SK-N-SH (cell line): ENCODE data around the gene GALNT14.

Experiments used
- CTCF ChIP-seq: fragments of 200-600 bp; sonication (generic); IDR thresholded peaks from 2 replicates; pipeline ENCODE4 v1.6.1; 2017; ENCODE audit warnings: antibody characterized with exemption, mild to moderate bottlenecking, moderate library complexity
- EZH2phosphoT487 ChIP-seq: fragments of 200-600 bp; sonication (generic); IDR thresholded peaks from 2 replicates; pipeline ENCODE4 v1.6.1; 2017; ENCODE audit warnings: low read depth, mixed run types, mild to moderate bottlenecking, antibody characterized with exemption, moderate library complexity, borderline replicate concordance
- MAX ChIP-seq: IDR thresholded peaks from 2 replicates; pipeline ENCODE4 v1.4.0; 2012; ENCODE audit warnings: low read depth
- MEF2A ChIP-seq: IDR thresholded peaks from 2 replicates; pipeline ENCODE4 v1.4.0; 2012; ENCODE audit warnings: low read depth, borderline replicate concordance
- MXI1 ChIP-seq: IDR thresholded peaks from 2 replicates; pipeline ENCODE4 v1.6.1; 2012; ENCODE audit warnings: mild to moderate bottlenecking, low read depth, low read length, improper control_type of control experiment
- NFIC ChIP-seq: IDR thresholded peaks from 2 replicates; pipeline ENCODE4 v1.4.0; 2012; ENCODE audit warnings: borderline replicate concordance
- PBX3 ChIP-seq: IDR thresholded peaks from 2 replicates; pipeline ENCODE4; 2012
- POLR2AphosphoS5 ChIP-seq: IDR thresholded peaks from 2 replicates; pipeline ENCODE4 v1.6.1; 2012; ENCODE audit warnings: low read depth, low read length
- RCOR1 ChIP-seq: fragments of 150-350 bp; IDR thresholded peaks from 2 replicates; pipeline ENCODE4 v1.6.1; 2017; ENCODE audit warnings: antibody characterized with exemption, low read length
- REST ChIP-seq: IDR thresholded peaks from 2 replicates; pipeline ENCODE4 v1.6.1; 2012; ENCODE audit warnings: mild to moderate bottlenecking, low read depth, low read length, moderate library complexity
- SMC3 ChIP-seq: IDR thresholded peaks from 2 replicates; pipeline ENCODE4 v1.6.1; 2012; ENCODE audit warnings: low read depth, low read length, improper control_type of control experiment
- TEAD4 ChIP-seq: IDR thresholded peaks from 2 replicates; pipeline ENCODE4 v1.4.0; 2012; ENCODE audit warnings: mild to moderate bottlenecking, borderline replicate concordance; ENCODE audit not compliant: insufficient read depth

GRCh38 chr2:31069643-31070325 is 68.5 kb downstream of the GALNT14 start:
- TF ChIP-seq TEAD4 (no peak), NFIC (no peak), RCOR1 (no peak), SMC3 (no peak), PBX3 (no peak), REST (no peak), POLR2AphosphoS5 (no peak), MXI1 (no peak), EZH2phosphoT487 (no peak), MAX (no peak), CTCF (no peak), MEF2A (no peak)
